Stomach (tissue), 4 donors: ENCODE data around the gene WDR26.

Source experiments
- CTCF ChIP-seq, 7 experiments: fragments of 450-650 bp in 4 of 7; fragments of 200-600 bp in 3 of 7; sonication (generic) in 3 of 7; IDR thresholded peaks; one replicate each; pipeline ENCODE4 v1.5.1; 2016 to 2019; ENCODE audit warnings: antibody characterized with exemption in 7 of 7, control low read depth in 2 of 7, mild to moderate bottlenecking in 1 of 7
- POLR2AphosphoS5 ChIP-seq, 3 donors: sonication (generic); formaldehyde crosslinking; IDR thresholded peaks; one replicate each; pipeline ENCODE4 v1.6.1; 2016; ENCODE audit warnings: antibody characterized with exemption in 3 of 3

- no peak for TF ChIP-seq POLR2AphosphoS5 (IDR thresholded peaks at IDR 0.05)
- no peak for TF ChIP-seq CTCF (IDR thresholded peaks at IDR 0.05)
Measured at GRCh38 chr1:224407571-224408293, 26.9 kb downstream of the WDR26 start.
